ENCODE data around the gene CCRL2.

GRCh38 chr3:46360907-46361306, 46.2 kb upstream of the CCRL2 start:
- TF ChIP-seq, protein P1, sequence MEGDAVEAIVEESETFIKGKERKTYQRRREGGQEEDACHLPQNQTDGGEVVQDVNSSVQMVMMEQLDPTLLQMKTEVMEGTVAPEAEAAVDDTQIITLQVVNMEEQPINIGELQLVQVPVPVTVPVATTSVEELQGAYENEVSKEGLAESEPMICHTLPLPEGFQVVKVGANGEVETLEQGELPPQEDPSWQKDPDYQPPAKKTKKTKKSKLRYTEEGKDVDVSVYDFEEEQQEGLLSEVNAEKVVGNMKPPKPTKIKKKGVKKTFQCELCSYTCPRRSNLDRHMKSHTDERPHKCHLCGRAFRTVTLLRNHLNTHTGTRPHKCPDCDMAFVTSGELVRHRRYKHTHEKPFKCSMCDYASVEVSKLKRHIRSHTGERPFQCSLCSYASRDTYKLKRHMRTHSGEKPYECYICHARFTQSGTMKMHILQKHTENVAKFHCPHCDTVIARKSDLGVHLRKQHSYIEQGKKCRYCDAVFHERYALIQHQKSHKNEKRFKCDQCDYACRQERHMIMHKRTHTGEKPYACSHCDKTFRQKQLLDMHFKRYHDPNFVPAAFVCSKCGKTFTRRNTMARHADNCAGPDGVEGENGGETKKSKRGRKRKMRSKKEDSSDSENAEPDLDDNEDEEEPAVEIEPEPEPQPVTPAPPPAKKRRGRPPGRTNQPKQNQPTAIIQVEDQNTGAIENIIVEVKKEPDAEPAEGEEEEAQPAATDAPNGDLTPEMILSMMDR (IDR thresholded peaks at IDR 0.05) = no peak
- no peak for TF ChIP-seq EZH2 (IDR thresholded peaks at IDR 0.05; ENCODE audit: borderline replicate concordance, insufficient read depth, low read depth, low read length, poor library complexity, severe bottlenecking)

Data from B cell (primary cell).